Measurements from ENCODE around the gene ARHGAP15.
A peak's percentile ranks its signal among the peaks of the same experiment; 100 is the strongest.

ARHGAP15 gene

GRCh38 chr2:143165291-143165690 is 36.1 kb downstream of the ARHGAP15 start:
- DNase-seq = no peak
- Histone ChIP-seq H2BK12ac (ENCODE audit: low read length) (no peak overlapping the region), H4K8ac (ENCODE audit: low read depth, low read length) (no peak overlapping the region), H2AK5ac (ENCODE audit: low read length) (no peak overlapping the region), H3K4me1 (ENCODE audit: control insufficient read depth in 1 of 2, insufficient read depth in 2 of 2, low read length in 2 of 2) (no peaks in the 10 kb centered on the region), H4K91ac (ENCODE audit: low read depth, low read length) (no peak overlapping the region), H3K4me3 (ENCODE audit: low read depth, low read length) (no peak overlapping the region), H3K79me1 (ENCODE audit: low read length) (no peaks in the 10 kb centered on the region), H2BK5ac (ENCODE audit: low read depth, low read length, poor library complexity) (no peak overlapping the region), H3K23ac (ENCODE audit: low read length) (no peak overlapping the region), H3K27ac (ENCODE audit: low read depth, low read length) (no peak overlapping the region), H3K14ac (ENCODE audit: low read length) (no peak overlapping the region), H3K18ac (ENCODE audit: low read length) (no peak overlapping the region), H3K36me3 (ENCODE audit: control insufficient read depth in 1 of 2, insufficient read depth in 2 of 2, low read length in 2 of 2) (no peaks in the 10 kb centered on the region), H2BK120ac (ENCODE audit: insufficient read depth, low read length, poor library complexity) (no peak overlapping the region), H2AFZ (ENCODE audit: insufficient read depth, low read length, poor library complexity) (no peak overlapping the region), H3K9me3 (ENCODE audit: insufficient read depth, low read depth, low read length) (no peaks in the 10 kb centered on the region), H3K79me2 (ENCODE audit: control insufficient read depth, insufficient read depth, low read length, poor library complexity) (no peaks in the 10 kb centered on the region), H3K4ac (ENCODE audit: low read depth, low read length) (no peak overlapping the region), H3K9ac (ENCODE audit: low read length) (no peak overlapping the region), H3K4me2 (ENCODE audit: low read length) (no peak overlapping the region), H4K12ac (ENCODE audit: low read depth, low read length) (no peak overlapping the region), H3K27me3 (ENCODE audit: insufficient read depth, low read length) (no peaks in the 10 kb centered on the region)
- no CpG with 5 or more reads among the region's 1 CpG for whole genome bisulfite sequencing (ENCODE audit: extremely low coverage, insufficient coverage, insufficient read length)

DNA sequence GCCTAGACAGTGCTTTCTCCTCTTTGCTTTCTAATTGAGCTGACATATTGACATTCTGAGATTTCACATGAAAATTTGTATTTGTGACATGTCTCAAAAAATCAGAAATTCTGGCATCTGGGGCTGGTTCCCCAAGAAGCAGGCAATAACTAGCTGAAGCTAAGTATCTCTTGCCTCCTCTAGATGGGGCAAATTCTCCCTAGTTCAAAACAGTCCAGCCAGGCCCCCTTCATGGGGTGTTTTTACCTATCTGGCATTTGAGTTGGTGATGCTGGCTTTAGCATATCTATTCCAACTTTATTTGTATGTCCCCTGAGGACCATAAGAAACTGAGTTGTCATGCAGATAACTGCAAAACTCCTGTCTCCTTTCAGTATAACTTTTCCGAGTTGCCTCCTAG is 39.9 kb downstream of the ARHGAP15 start:
- Histone ChIP-seq H3K18ac (ENCODE audit: low read length) (no peak overlapping the region), H3K4me2 (ENCODE audit: low read length) (no peak overlapping the region), H3K9me3 (ENCODE audit: insufficient read depth, low read depth, low read length) (no peaks in the 10 kb centered on the region), H3K9ac (ENCODE audit: low read length) (no peak overlapping the region), H2AK5ac (ENCODE audit: low read length) (no peak overlapping the region), H3K27ac (ENCODE audit: low read depth, low read length) (no peak overlapping the region), H2BK120ac (ENCODE audit: insufficient read depth, low read length, poor library complexity) (no peak overlapping the region), H3K79me1 (ENCODE audit: low read length) (no peaks in the 10 kb centered on the region), H4K91ac (ENCODE audit: low read depth, low read length) (no peak overlapping the region), H4K8ac (ENCODE audit: low read depth, low read length) (no peak overlapping the region), H2BK12ac (ENCODE audit: low read length) (no peak overlapping the region), H3K23ac (ENCODE audit: low read length) (no peak overlapping the region), H3K36me3 (ENCODE audit: control insufficient read depth in 1 of 2, insufficient read depth in 2 of 2, low read length in 2 of 2) (no peaks in the 10 kb centered on the region), H3K4ac (ENCODE audit: low read depth, low read length) (no peak overlapping the region), H3K4me1 (ENCODE audit: control insufficient read depth in 1 of 2, insufficient read depth in 2 of 2, low read length in 2 of 2) (no peaks in the 10 kb centered on the region), H4K12ac (ENCODE audit: low read depth, low read length) (no peak overlapping the region), H3K14ac (ENCODE audit: low read length) (no peak overlapping the region), H3K27me3 (ENCODE audit: insufficient read depth, low read length) (no peaks in the 10 kb centered on the region), H2AFZ (ENCODE audit: insufficient read depth, low read length, poor library complexity) (no peak overlapping the region), H2BK5ac (ENCODE audit: low read depth, low read length, poor library complexity) (no peak overlapping the region), H3K4me3 (ENCODE audit: low read depth, low read length) (no peak overlapping the region), H3K79me2 (ENCODE audit: control insufficient read depth, insufficient read depth, low read length, poor library complexity) (no peaks in the 10 kb centered on the region)
- WGBS (ENCODE audit: extremely low coverage, insufficient coverage, insufficient read length) = no CpG with 5 or more reads among the region's 1 CpG
- no peak for DNase-seq

- H3K27me3 ChIP-seq (ENCODE audit: insufficient read depth, low read length) = no peaks in the 10 kb centered on the region
- no peak overlapping the region for H2AK5ac ChIP-seq (ENCODE audit: low read length)
- no peak overlapping the region for H2AFZ ChIP-seq (ENCODE audit: insufficient read depth, low read length, poor library complexity)
- no peaks in the 10 kb centered on the region for H3K9me3 ChIP-seq (ENCODE audit: insufficient read depth, low read depth, low read length)
- H3K23ac ChIP-seq (ENCODE audit: low read length) = no peak overlapping the region
- peak in 1 of 2 donors; percentile 33 for DNase-seq
- no peaks in the 10 kb centered on the region for H3K79me1 ChIP-seq (ENCODE audit: low read length)
- no peaks in the 10 kb centered on the region for H3K4me1 ChIP-seq (ENCODE audit: control insufficient read depth in 1 of 2, insufficient read depth in 2 of 2, low read length in 2 of 2)
- no peaks in the 10 kb centered on the region for H3K79me2 ChIP-seq (ENCODE audit: control insufficient read depth, insufficient read depth, low read length, poor library complexity)
- no peak overlapping the region for H3K27ac ChIP-seq (ENCODE audit: low read depth, low read length)
- H4K8ac ChIP-seq (ENCODE audit: low read depth, low read length) = no peak overlapping the region
- no peak overlapping the region for H3K14ac ChIP-seq (ENCODE audit: low read length)
- no peak overlapping the region for H4K91ac ChIP-seq (ENCODE audit: low read depth, low read length)
- no peak overlapping the region for H3K18ac ChIP-seq (ENCODE audit: low read length)
- no peaks in the 10 kb centered on the region for H3K36me3 ChIP-seq (ENCODE audit: control insufficient read depth in 1 of 2, insufficient read depth in 2 of 2, low read length in 2 of 2)
- H3K9ac ChIP-seq (ENCODE audit: low read length) = no peak overlapping the region
- no peak overlapping the region for H2BK5ac ChIP-seq (ENCODE audit: low read depth, low read length, poor library complexity)
- H3K4me2 ChIP-seq (ENCODE audit: low read length) = no peak overlapping the region
- H3K4ac ChIP-seq (ENCODE audit: low read depth, low read length) = no peak overlapping the region
- no peak overlapping the region for H2BK120ac ChIP-seq (ENCODE audit: insufficient read depth, low read length, poor library complexity)
- H3K4me3 ChIP-seq (ENCODE audit: low read depth, low read length) = no peak overlapping the region
- WGBS (ENCODE audit: extremely low coverage, insufficient coverage, insufficient read length) = no CpG with 5 or more reads among the region's 2 CpGs
- H4K12ac ChIP-seq (ENCODE audit: low read depth, low read length) = no peak overlapping the region
- H2BK12ac ChIP-seq (ENCODE audit: low read length) = no peak overlapping the region
These were observed 42.6 kb downstream of the ARHGAP15 start for GRCh38 chr2:143171817-143172216.

DNA sequence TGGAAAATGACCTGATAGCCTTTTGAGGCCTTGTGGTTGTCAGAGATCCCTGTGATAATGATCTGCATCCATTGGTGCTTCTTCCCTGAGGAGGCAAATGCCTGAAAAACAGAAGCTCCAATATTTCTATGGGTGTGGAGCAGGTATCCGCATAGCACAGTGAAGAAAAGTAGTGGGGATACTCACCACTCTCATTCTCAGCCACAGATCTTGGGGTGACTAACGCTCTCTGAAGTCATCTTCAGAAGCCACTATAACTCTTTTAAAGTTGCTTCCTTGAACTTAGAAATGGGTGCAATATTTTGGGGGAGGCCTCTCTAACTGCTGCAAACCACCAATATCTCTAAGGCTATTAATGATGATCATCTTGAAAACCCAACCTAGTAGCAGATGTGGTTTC is 46.2 kb downstream of the ARHGAP15 start:
- no peak overlapping the region for H4K12ac ChIP-seq (ENCODE audit: low read depth, low read length)
- H3K4me1 ChIP-seq (ENCODE audit: control insufficient read depth in 1 of 2, insufficient read depth in 2 of 2, low read length in 2 of 2) = no peaks in the 10 kb centered on the region
- no peak overlapping the region for H2BK5ac ChIP-seq (ENCODE audit: low read depth, low read length, poor library complexity)
- no peaks in the 10 kb centered on the region for H3K27me3 ChIP-seq (ENCODE audit: insufficient read depth, low read length)
- H2AK5ac ChIP-seq (ENCODE audit: low read length) = no peak overlapping the region
- H3K27ac ChIP-seq (ENCODE audit: low read depth, low read length) = no peak overlapping the region
- H4K8ac ChIP-seq (ENCODE audit: low read depth, low read length) = no peak overlapping the region
- DNase-seq = no peak
- H3K79me1 ChIP-seq (ENCODE audit: low read length) = no peaks in the 10 kb centered on the region
- H3K18ac ChIP-seq (ENCODE audit: low read length) = no peak overlapping the region
- H2BK12ac ChIP-seq (ENCODE audit: low read length) = no peak overlapping the region
- no peak overlapping the region for H3K4ac ChIP-seq (ENCODE audit: low read depth, low read length)
- H3K4me2 ChIP-seq (ENCODE audit: low read length) = no peak overlapping the region
- H3K4me3 ChIP-seq (ENCODE audit: low read depth, low read length) = no peak overlapping the region
- H3K36me3 ChIP-seq (ENCODE audit: control insufficient read depth in 1 of 2, insufficient read depth in 2 of 2, low read length in 2 of 2) = no peaks in the 10 kb centered on the region
- no peak overlapping the region for H4K91ac ChIP-seq (ENCODE audit: low read depth, low read length)
- H3K9ac ChIP-seq (ENCODE audit: low read length) = no peak overlapping the region
- no peak overlapping the region for H3K23ac ChIP-seq (ENCODE audit: low read length)
- H2AFZ ChIP-seq (ENCODE audit: insufficient read depth, low read length, poor library complexity) = no peak overlapping the region
- H2BK120ac ChIP-seq (ENCODE audit: insufficient read depth, low read length, poor library complexity) = no peak overlapping the region
- H3K79me2 ChIP-seq (ENCODE audit: control insufficient read depth, insufficient read depth, low read length, poor library complexity) = no peaks in the 10 kb centered on the region
- H3K14ac ChIP-seq (ENCODE audit: low read length) = no peak overlapping the region
- H3K9me3 ChIP-seq (ENCODE audit: insufficient read depth, low read depth, low read length) = no peaks in the 10 kb centered on the region
- no CpG with 5 or more reads among the region's 2 CpGs for WGBS (ENCODE audit: extremely low coverage, insufficient coverage, insufficient read length)

All from trophoblast cell (in vitro differentiated cells and primary cell).